Peyer's patch (tissue), 4 donors: ENCODE measurements around the gene SYNE3.

Source experiments
- POLR2A ChIP-seq, 2 donors: fragments of 450-650 bp; IDR thresholded peaks; one replicate each; pipeline ENCODE4 v1.5.1; 2017; ENCODE audit warnings: antibody characterized with exemption in 2 of 2, mild to moderate bottlenecking in 2 of 2, moderate library complexity in 2 of 2
- TF ChIP-seq, protein P1 (sequence below), 6 experiments: fragments of 450-650 bp in 4 of 6; fragments of 200-600 bp in 2 of 6; sonication (generic) in 1 of 6; IDR thresholded peaks; one replicate each; pipeline ENCODE4 v1.5.1; 2017 to 2019; ENCODE audit warnings: antibody characterized with exemption in 6 of 6, mild to moderate bottlenecking in 3 of 6, moderate library complexity in 1 of 6

DNA sequence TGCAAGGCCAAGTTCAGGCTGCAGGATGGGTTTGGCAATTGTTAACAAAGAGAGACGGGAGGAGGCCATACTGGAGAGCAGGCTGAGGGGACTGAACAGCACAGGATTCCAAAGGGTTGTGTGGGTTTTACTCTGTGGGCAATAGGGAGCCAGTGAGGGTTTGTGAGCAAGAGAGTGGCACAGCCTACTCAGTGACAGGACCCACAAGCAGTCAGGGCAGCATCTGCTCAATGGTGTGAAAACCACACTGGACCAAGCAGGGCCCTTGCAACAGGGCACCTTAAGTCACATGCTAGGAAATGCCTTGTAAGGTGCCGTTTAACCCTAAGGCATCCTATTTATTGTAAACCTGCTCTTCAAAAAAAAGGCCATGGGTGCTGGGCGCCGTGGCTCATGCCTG lies 22.0 kb downstream of the SYNE3 start:
- TF ChIP-seq, protein P1, sequence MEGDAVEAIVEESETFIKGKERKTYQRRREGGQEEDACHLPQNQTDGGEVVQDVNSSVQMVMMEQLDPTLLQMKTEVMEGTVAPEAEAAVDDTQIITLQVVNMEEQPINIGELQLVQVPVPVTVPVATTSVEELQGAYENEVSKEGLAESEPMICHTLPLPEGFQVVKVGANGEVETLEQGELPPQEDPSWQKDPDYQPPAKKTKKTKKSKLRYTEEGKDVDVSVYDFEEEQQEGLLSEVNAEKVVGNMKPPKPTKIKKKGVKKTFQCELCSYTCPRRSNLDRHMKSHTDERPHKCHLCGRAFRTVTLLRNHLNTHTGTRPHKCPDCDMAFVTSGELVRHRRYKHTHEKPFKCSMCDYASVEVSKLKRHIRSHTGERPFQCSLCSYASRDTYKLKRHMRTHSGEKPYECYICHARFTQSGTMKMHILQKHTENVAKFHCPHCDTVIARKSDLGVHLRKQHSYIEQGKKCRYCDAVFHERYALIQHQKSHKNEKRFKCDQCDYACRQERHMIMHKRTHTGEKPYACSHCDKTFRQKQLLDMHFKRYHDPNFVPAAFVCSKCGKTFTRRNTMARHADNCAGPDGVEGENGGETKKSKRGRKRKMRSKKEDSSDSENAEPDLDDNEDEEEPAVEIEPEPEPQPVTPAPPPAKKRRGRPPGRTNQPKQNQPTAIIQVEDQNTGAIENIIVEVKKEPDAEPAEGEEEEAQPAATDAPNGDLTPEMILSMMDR (IDR thresholded peaks at IDR 0.05) = no peak
- TF ChIP-seq POLR2A (IDR thresholded peaks at IDR 0.05) = no peak
